Skeletal muscle cell (primary cell): ENCODE results near the gene OGG1.
"Not testable (repeated sequence)": the region's sequence is repeated elsewhere in the genome, so short reads cannot be mapped to it uniquely, and the experiment has no call there.

Experiments used
- DNase-seq: peaks from one replicate; pipeline ENCODE4 v3.0.0-alpha.2; 2010; ENCODE audit warnings: low read depth
- H3K4me3 ChIP-seq: 2 replicates; pipeline ENCODE4 v1.5.1; 2011; ENCODE audit warnings: low read depth, mild to moderate bottlenecking, control low read depth, low read length, moderate library complexity

Gene OGG1

GRCh38 chr3:9754678-9755077, 4.9 kb downstream of the OGG1 start:
- no peak for DNase-seq

DNA sequence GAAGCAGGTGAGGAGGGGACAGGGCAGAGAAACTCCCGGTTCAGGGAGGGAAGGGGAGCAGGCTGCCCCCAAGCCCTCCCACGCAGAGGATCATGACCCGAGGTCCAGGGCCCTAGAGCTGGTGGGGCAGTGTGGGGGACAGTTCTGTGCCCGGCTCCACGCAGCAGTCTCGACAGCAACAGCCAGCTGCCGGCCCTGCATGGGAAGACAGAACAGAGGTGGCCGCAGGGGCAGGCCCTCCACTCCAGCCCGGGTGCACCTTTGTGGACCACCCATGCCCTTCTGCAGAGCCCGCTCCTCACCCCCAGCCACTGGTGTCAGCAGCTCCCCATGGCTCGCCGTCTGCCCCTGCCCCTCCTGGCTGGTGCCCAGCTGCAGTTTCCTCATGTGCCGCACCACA, 7.7 kb downstream of the OGG1 start:
- no peak overlapping the region for H3K4me3 ChIP-seq
- DNase-seq = no peak

More at GRCh38 chr3:9754678-9755077, 4.9 kb downstream of the OGG1 start:
- H3K4me3 ChIP-seq = no peak overlapping the region

GRCh38 chr3:9760779-9761505, 11.2 kb downstream of the OGG1 start:
- no peak overlapping the region for H3K4me3 ChIP-seq
- no peak for DNase-seq

GRCh38 chr3:9761919-9762318, 12.2 kb downstream of the OGG1 start:
- no peak overlapping the region for H3K4me3 ChIP-seq
- no peak for DNase-seq

DNA sequence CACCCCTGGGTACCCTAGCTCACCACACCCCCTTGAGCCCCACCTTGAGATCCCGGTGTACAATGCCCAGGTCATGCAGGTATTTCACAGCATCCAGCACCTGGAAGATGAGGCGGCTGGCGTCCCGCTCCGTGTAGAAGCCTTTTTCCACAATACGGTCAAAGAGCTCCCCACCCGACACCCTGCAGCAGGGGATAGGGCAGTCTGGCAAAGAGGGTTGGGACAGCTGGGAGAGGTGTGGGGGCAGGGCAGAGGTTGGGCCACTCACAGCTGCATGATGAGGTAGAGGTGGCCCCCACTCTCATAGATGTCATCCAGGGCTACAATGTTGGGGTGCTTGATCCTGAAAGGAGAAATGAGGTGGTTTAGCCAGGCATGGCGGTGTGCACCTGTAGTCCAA, 13.1 kb downstream of the OGG1 start:
- DNase-seq = no peak
- H3K4me3 ChIP-seq = no peak overlapping the region

- no peak for DNase-seq
These were observed 16.1 kb downstream of the OGG1 start for GRCh38 chr3:9765865-9766264.

DNA sequence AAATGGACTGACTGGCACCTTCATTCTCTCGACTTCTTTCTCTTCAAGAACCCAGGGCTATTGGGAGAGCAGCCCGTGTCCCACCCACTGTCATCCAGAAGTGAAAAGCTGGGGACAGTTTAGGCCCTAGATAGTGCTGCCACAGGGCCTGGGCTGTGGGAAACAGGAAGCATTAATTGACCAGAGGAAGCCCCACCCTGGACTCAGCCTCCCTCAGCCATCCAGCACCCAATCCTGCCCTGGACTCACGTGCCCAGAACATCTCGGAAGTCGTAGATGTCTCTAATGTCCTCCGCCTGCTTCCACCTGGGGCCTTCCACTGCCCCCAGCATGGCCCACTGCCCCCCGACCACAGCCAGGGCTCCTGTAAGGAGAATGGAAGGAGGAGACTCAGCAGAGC, 17.7 kb downstream of the OGG1 start:
- DNase-seq = no peak
- no peak overlapping the region for H3K4me3 ChIP-seq

More at GRCh38 chr3:9765865-9766264, 16.1 kb downstream of the OGG1 start:
- no peak overlapping the region for H3K4me3 ChIP-seq

GRCh38 chr3:9768141-9768775, 18.5 kb downstream of the OGG1 start:
- no peak overlapping the region for H3K4me3 ChIP-seq
- DNase-seq = no peak

- DNase-seq = no peak
- H3K4me3 ChIP-seq = peak overlapping the region; percentile 62
These were observed 19.3 kb downstream of the OGG1 start for GRCh38 chr3:9769012-9769411.

GRCh38 chr3:9769426-9770275, 19.9 kb downstream of the OGG1 start, which contains the start of gene CAMK1:
CAMK1 (minus strand) TSS chr3:9769947; CDS start chr3:9767749, 2,198 bp downstream.
- peak within 1 kb of the TSS; percentile 62 for H3K4me3 ChIP-seq
- peak; percentile 11 for DNase-seq

DNA sequence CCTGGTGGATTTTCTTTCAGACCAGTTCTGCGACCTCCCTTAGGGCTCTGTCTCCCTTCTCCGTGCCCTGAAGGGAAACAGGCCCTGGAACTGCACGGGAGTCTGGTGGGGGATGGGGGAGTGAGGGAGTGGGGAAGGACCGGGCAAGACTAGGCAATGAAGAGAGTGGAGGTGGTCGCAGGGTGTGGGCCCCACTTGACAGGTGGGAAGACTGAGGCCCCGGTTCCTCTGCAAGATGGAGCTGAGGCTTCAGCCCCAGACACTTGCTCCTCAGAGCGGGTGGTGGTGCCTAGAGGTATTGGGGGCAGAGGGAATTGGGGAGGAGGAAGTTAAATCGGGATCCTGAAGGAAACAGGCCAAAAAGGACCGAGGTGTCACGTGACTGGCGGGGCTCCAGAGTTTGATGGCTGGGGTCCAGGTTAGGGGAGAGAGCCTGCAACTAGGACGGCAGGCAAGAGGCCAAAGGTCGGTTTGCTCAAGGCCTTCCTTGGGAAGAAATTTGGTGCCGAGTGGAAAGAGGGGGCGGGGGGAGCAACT, 20.6 kb downstream of the OGG1 start:
- H3K4me3 ChIP-seq = peak overlapping the region; percentile 62
- DNase-seq = no peak

GRCh38 chr3:9771007-9771406, 21.3 kb downstream of the OGG1 start:
- DNase-seq, H3K4me3 ChIP-seq: not testable (repeated sequence)

DNA sequence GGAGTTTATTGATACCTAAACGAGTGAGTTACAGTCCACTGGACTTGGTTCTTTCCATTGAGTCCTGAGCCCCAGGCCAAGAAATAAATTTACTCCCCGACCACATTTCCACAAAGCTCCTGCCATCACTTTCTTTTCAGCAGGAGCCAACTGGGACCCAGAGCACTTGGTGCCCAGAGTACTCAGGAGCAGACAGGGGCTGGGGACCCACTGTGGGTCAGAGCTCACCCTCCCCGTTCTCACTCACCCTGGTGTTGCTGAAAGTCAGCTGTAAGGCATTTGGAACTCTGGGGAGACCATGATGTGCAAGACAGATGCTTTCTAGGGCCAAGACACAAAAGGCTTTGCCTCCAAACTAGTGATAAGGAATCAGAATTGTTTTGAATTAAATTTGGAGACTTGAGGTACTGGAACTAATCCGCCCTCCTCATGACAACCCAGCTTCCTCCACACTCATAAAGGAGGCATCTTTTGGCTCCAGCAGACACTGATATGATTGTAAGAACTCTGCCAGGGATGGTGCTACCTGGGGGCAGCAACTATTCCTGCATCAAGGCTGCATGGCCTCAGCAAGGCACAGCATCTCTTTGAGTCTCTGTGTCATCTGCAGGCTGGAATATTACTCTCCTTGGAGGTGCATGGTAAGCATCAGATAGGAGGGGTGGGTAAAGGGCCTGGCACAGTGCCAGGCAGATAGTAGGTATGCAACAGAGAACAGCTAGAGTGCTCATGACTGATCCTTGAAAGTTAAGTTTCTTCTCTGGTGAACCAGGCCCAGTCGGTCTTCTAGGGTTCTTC, 27.3 kb downstream of the OGG1 start:
- DNase-seq = no peak

DNA sequence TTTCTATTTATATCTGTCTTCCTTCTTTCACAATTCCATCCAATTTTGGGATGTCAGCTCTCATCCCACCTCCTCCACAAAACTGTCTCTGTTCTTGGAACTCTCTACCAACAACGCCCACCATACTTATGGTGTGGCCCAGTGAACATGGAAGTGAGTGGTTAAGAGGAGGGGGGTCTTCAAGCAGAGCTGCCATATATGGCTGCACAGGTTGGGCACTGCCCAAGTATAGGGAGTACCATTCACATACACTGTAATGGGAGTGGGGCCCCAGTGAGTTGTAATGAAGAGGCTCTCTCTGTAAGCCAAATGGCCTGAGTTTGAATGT, 27.9 kb downstream of the OGG1 start:
- no peak for DNase-seq
- no peak overlapping the region for H3K4me3 ChIP-seq

More for the DNA sequence above, 27.3 kb downstream of the OGG1 start:
- H3K4me3 ChIP-seq = no peak overlapping the region

DNA sequence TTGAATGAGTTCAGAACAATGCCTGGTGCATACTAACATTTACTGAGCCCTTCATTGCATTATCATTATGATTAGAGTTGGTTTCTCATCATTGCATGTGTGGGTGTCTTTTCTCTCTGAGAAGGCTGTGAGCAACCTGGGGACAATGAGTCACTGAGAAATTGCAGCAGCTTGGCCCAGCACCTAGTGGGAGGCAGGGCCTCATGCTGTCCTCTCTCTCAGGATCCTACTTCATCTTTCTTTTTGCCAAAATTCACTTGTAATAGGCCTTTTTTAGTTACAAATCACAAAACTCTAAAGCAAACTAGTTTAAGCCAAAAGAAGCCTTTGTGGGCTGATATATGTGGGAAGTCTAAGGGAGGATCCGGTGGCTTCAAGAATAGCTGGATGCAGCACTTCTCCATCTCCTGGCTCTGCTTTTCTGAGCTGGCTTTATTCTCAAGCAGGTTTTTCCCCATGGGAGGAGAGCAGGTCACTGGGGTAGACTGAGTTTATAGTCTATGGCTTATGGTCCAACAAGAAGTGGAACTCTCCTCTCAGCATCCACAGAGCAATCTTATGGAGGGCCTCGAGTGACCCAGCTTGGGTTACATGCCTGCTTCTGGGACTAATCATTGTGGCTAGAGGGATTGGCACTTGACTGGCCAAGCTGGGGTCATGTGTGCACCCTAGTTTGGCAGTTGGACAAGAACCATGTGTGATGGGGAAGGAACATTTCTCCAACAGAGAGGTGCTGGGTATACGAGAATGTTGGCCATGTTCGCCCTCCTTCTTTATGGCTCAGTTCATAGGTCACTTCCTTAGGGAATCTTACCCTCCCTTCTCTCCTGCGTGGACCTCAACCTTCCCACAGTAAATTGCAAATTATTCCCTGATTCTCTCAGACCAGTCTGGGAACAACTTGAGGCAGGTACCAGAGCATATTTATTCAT, 28.7 kb downstream of the OGG1 start:
- peak; percentile 55 for DNase-seq
- no peak overlapping the region for H3K4me3 ChIP-seq

DNA sequence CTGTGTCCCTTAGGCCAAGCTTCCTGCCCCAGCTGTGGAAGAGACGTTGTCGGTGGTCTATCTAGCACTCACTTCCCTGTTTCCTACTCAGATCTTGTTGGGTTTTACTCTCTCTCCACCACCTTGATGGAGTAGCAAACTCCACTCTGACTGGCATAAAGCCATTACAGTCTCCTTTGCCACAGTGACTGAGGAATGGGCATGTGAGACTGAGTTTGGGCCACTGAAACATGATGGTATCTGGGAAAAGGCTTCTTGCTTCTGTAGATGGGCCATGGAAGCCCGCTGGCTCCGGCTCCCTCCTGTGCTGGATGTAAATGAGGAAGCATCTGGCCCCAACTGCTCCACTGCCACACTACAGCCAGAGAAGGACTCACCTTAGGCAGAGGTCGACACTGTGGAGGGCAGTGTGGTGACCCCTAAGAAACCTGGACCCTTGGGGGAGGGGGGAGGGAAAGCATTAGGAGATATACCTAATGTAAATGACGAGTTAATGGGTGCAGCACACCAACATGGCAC, 29.4 kb downstream of the OGG1 start:
- no peak for DNase-seq
- H3K4me3 ChIP-seq = no peak overlapping the region

DNA sequence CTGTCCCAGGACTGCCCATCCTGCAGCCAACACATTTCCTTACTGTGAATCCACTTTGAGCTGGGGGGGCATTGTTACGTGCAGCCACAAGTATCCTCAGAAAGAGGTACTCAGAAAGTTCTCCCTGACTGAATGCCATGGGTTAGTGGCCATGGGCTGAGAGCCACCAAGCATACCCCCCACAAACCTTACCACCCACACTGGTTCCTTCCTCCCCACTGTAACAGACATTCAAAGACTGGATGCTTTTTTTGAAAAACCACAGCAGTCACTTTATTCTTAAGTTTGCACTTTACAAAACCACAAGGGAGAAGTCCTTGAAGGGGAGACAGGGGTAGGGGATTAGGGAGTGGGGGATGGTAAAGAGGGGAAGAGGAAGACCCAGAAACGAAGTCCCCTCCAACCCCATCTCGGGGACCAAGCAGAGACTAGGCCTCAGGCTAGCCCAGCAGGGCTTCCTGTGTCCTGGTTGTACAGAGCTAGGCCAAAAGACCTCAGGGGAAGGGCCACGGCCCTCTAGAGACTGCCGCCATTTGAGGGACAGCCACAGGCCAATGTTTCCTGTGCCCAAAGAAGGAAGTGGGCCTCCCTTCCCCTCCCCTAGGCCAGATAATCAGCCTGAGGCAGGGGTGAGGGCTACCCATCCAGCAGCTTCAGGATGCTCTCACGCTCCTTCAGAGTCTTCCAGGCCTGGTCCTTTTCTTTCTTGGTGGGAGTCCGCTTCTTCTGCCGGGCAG, 30.1 kb downstream of the OGG1 start:
- no peak for DNase-seq
- H3K4me3 ChIP-seq = no peak overlapping the region
